Heart left ventricle (tissue), 13 donors: Measurements from ENCODE around the gene PRR27.

ENCODE experiments used
- POLR2A ChIP-seq, 2 donors: fragments of 450-650 bp; IDR thresholded peaks; one replicate each; pipeline ENCODE4 v1.6.1; 2017; ENCODE audit warnings: antibody characterized with exemption in 2 of 2, mild to moderate bottlenecking in 2 of 2, moderate library complexity in 2 of 2
- TF ChIP-seq, protein P1 (sequence below), 12 donors: fragments of 200-600 bp; sonication (generic) in 4 of 12; IDR thresholded peaks; one replicate each; pipeline versions ENCODE4 v1.5.0 to v1.8.0; 2018 to 2022; ENCODE audit warnings: antibody characterized with exemption in 12 of 12, mild to moderate bottlenecking in 5 of 12
- donor health status: ischemic (EF 13 %, LVEDD 7.1; RV severe dilation, severe dysfunction).
- donor health status: DM: no; HTN: yes; CAD: no.
- donor health status: DM: no; HTN: no; CAD: no.
- donor health status: ischemic (EF 25% LVEDD 6.9; RV normal size, moderate dysfunction).
- donor health status: ischemic (EF 25% LVEDD 5.7; RV mildly dilated, moderate dysfunction).
- donor health status: ischemic (EF 35%, LVEDD 5.7; RV mildly dilated, moderate dysfunction).
- donor health status: nonischemic (EF 11% LVEDD 7.7; RV severe dilation, severe dysfunction).
- donor health status: DM: yes; HTN: yes; CAD: no.
- donor health status: PGD.
- donor health status: ischemic (EF 29% LVEDD 5.4; RV normal size, mild dysfunction).
- donor health status: nonischemic (EF 23%, LVEDD 6.1; RV moderate dilation, normal function).

- no peak for TF ChIP-seq POLR2A (IDR thresholded peaks at IDR 0.05)
- TF ChIP-seq, protein P1, sequence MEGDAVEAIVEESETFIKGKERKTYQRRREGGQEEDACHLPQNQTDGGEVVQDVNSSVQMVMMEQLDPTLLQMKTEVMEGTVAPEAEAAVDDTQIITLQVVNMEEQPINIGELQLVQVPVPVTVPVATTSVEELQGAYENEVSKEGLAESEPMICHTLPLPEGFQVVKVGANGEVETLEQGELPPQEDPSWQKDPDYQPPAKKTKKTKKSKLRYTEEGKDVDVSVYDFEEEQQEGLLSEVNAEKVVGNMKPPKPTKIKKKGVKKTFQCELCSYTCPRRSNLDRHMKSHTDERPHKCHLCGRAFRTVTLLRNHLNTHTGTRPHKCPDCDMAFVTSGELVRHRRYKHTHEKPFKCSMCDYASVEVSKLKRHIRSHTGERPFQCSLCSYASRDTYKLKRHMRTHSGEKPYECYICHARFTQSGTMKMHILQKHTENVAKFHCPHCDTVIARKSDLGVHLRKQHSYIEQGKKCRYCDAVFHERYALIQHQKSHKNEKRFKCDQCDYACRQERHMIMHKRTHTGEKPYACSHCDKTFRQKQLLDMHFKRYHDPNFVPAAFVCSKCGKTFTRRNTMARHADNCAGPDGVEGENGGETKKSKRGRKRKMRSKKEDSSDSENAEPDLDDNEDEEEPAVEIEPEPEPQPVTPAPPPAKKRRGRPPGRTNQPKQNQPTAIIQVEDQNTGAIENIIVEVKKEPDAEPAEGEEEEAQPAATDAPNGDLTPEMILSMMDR (IDR thresholded peaks at IDR 0.05) = no peak
Measured at GRCh38 chr4:70153937-70154336, at the start of gene PRR27.
